DMS53 treated with DMSO at 0.1 percent for 48 hours (cell line): ENCODE measurements around the gene SLC24A4.

Source experiments
- DNase-seq: peaks from one replicate; lab custom pipeline; 2025; ENCODE audit not compliant: unreplicated experiment; lab: John Stamatoyannopoulos, UW

The SLC24A4 gene

GRCh38 chr14:92315050-92315805, 7.7 kb upstream of the SLC24A4 start:
- DNase-seq: no peak

GRCh38 chr14:92316176-92316575, 6.8 kb upstream of the SLC24A4 start:
- DNase-seq: no peak

DNA sequence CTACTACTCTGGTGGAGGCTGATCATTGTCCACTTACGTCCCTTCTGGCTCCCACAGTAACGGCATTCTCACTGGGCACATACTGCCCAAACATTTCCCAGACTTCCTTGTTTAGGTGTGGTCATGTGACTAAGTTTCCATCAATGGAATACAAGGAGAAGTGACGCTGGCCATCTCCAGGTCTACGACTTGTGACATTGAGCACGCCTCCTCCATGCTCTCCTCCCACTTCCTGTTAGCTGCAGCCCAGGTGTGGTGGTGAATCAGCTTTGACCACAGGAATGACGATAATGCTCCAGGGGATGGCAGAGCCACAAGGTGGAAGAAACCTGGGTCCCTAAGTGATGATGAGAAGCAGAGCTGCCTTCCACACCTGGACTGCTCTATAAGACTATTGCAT, 6.0 kb upstream of the SLC24A4 start:
- DNase-seq: no peak

DNA sequence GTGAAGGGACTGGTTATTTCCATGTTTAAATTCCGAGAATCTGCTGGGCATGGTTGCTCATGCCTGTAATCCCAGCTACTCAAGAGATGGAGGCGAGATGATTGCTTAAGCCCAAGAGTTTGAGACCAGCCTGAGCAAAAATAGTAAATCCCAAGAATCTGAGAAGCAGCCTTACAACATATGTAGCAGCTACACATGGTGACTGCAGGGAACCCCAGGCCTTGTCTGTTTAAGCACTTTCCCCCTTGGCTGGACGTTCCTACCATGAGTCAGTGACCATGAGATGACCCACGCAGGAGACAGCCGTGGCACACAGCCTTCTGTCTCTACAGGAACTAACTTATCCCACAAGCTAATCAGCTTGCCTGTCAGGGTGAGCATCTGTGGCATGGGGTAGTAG, 5.5 kb upstream of the SLC24A4 start:
- no peak for DNase-seq

DNA sequence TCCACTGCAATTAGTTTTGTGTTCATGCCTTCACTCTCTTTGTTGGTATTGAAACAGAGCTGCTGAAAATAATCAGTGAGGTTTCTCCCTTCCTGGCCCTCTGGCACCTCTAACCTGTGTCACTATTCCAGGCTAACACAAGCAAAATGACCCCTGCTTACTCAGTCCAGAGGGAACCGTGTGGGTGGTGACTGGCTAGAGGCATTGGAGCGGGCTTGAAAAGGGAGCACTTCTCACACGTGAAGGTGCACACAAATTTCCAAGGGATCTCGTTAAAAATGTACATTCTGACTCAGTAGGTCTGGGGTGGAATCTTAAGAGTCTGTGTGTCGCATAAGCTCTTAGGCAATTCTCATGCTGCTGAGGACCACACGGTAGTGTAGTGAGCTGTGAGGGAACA, 1.3 kb upstream of the SLC24A4 start:
- DNase-seq: no peak

DNA sequence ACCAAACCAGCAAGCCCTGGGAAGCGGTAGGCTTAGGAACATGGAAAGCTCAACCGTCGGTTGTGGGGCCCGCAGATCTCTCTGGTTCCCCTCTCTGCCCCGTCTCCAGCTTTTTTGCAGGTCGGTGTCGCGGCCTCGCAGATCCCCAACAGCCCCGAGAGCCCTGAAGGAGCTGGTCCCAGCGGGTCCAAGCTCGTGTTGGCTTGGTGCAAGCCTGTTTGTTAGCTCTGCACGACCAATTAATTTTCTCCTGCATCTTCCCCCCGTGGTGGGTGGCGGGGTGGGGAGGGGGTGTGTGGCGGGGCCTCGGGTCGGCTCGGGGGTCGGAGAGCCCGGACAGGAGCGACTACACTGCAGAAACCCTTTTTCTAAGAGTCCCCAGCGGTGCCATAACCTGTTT, 449 bp upstream of the SLC24A4 start:
- DNase-seq: no peak

DNA sequence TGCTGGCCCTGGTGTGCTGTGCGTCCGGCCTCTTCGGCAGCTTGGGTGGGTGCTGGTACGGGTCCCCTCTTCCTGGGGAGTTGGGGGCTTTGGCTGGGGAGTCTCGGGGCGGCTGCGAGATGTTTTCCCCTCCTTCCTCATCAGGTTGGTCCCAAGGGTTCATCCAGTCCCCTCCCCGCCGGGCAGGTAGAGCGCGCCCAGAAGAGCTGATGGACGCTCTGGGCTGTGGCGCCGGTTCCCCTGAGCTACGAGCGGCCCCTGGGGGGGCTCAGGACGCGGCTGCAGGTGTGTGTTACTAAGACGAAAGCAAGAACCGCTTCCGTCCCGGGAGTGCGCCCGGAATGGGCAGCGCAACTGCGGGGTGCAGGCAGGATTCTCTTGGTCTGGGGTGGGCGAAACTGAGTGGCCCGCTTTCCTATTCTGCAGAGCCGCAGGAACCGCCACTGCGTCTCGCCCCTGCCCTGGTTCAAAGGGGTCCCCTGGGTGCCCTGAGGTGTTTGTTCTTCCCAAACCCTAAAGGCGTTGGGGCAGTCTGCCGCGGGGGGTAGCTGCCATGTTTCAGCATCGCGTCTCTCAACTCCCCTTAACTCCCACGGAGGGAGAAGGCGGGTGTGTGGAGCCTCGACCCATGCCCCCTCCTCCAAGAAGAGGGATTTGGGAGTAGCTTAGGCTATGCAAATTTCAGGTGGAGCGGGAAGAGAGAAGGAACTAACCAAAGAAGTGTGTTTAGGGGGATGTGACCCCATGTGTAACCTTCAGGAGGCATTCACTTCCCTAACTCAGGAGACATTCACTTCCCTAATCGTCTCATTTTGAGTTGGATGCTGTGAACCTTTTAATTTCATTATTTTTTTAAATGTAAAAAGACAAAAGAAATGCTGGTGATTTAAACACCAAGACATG, 1.2 kb downstream of the SLC24A4 start:
- DNase-seq: no peak

GRCh38 chr14:92325835-92326234, 2.9 kb downstream of the SLC24A4 start:
- DNase-seq: no peak

GRCh38 chr14:92328664-92329255, 5.8 kb downstream of the SLC24A4 start:
- no peak for DNase-seq

DNA sequence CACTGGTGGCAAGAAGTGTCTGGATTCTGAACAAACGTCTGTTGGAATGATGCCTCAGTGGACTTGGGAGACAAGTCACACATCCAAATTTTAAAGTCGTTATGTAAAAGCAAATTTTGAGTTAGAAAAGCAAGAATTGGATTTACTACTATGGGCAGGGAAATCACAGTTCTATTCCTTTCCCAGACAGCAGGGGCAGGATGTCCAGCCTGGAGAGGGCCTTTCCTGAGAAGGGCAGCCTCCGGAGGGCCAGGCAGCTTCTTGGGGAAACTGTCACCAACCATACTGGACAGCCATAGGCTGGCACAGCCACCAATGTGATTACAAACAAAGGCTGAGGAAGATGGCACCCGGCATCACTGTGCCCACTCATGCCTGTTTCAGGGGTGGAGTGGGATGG, 11.1 kb downstream of the SLC24A4 start:
- no peak for DNase-seq

DNA sequence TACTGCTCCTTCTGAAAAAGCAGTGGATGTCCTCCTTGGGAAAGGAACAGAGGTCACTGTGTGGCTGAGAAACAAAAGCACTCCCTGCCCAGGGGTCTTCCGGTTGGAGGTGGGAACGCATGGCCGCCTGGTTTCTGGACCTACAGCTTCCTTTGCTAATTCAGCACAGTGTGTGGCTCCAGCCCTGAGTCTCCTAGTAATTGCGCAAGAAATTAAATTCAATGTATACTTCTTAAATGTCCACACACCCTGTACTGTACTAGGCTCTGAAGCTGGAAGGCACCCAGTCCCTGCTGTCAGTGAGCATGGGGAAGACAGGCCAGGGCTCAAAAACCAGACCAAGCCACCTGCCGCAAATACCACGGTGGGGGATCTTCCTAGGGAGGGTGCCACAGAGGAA, 13.4 kb downstream of the SLC24A4 start:
- DNase-seq: no peak

DNA sequence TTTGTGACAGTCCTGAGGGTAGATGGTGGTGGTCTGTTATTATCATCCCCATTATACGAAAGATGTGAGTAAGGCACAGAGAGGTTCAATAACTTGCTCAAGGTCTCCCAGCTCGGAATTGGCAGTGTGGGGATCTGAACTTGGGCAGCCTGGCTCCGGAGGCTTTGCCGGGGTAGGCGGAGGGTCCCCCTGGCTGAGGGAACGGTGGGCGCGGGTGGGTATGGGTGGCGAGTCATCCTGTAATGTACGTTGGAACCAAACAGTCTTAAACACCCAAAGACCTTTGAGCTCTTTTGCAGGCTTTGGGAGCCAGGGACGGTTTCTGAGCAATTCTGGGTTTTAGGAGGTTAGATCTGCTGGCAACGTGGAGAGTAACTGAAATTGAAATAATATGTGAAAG, 16.5 kb downstream of the SLC24A4 start:
- DNase-seq: no peak

- no peak for DNase-seq
Measured at GRCh38 chr14:92340071-92340470, 17.1 kb downstream of the SLC24A4 start.

DNA sequence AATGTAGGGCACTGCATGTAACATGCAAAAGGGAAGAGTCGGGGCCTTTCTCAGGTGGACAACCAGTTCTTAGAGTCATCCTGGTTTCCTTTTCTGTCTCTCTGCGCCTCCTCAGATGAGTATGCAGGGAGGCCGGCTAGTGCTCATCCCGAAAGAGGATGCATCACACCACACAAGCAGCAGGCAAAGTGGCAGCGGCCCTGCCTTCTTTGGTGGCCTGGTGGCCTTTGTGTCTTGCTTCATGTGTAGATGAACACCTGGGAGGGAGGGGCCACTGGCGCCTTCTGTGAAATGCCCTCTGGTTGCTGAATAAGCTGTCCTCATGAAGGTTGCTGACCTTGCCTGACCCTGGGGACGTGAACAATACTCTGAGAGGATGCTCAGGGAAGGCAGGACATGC, 18.0 kb downstream of the SLC24A4 start:
- peak; percentile 37 for DNase-seq

DNA sequence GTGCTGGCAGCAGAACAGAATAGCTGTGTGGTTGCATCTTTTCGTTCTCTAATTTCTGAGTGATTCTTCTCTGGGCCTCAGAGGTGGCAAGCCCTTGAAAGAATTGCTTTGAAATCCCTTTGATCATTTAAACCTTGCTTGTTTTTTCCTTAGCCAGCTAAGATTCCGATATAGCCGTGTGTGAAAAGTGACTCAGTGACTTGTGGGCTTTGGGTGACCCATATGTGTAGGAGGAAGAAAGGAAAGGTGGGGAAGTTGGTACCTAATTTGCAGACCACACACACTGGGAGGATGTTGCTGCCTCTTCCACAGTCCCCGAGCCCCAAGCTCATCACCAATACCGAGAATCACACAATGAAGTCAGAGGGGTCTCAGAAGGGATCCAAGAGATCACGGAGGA, 18.8 kb downstream of the SLC24A4 start:
- DNase-seq: no peak

- DNase-seq: peak; percentile 95
Measured at GRCh38 chr14:92348154-92348553, 25.2 kb downstream of the SLC24A4 start.

- DNase-seq: no peak
Measured at GRCh38 chr14:92351750-92352149, 28.8 kb downstream of the SLC24A4 start.

DNA sequence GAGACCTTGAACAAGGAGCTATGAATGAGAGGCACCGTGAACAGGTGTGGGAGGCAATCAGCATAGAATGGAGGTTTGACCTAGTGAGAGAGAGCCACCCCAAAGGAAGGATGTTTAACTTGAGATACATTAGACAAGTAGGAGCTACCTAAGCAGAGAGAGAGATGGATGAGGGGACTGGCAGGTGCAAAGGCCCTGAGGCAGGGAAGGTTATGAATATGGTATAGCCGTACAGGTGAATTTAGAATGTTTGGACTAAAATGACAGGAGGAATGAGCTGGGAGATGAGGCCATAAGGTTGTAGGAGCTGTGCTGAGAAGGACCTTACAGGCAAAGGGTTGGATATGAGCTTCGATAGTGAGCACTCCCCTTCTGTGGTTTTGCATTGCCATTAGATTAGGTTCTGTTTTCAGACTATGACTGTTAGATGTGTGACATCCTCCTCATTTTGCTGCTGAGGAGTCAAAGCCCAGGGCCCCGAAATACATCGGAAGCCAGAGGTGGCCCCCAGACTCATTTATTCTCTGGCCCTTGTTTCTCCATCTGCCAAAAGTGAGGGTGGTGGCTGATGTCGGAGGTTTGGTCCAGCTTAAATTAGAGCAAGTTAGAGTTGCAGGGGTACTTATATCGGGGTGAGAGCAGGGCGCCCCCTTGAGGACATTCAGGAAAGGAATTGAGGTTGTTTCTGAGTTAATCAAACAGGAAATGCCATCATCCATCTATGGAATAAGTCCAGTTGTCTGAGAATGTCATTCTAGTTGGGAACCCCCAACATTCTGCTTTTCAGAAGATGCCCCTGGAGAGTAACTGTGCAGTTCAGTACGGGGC, 29.4 kb downstream of the SLC24A4 start:
- DNase-seq: peak; percentile 21

DNA sequence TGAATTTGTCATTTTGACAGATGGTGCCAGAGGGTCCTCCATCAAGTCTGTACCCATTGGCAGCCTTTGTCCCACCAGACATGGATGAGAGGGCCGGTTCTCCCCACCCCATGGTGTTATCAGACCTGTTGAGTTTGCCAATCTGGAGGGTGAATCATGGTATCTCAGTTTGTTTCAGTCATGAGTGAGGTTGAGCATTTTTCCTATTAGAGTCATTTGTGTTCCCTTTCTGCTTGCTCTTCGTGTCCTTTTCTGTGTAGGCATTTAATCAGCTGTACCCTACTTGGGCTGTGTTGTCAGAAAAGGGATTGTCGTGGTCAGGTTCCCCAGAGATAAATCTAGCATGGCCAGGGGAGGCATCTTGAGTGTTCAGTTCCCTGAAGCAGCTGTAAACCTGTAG, 30.5 kb downstream of the SLC24A4 start:
- no peak for DNase-seq

- DNase-seq: no peak
Measured at GRCh38 chr14:92356677-92357076, 33.7 kb downstream of the SLC24A4 start.
